ENCODE data around the gene ZNF808.
A peak's percentile ranks its signal among the peaks of the same experiment; 100 is the strongest.

ZNF808 gene

GRCh38 chr19:52592301-52592700, 64.8 kb downstream of the ZNF808 start:
- no peak for TF ChIP-seq POLR2AphosphoS5 (IDR thresholded peaks at IDR 0.05; ENCODE audit: low read depth, low read length)
- TF ChIP-seq, protein P1, sequence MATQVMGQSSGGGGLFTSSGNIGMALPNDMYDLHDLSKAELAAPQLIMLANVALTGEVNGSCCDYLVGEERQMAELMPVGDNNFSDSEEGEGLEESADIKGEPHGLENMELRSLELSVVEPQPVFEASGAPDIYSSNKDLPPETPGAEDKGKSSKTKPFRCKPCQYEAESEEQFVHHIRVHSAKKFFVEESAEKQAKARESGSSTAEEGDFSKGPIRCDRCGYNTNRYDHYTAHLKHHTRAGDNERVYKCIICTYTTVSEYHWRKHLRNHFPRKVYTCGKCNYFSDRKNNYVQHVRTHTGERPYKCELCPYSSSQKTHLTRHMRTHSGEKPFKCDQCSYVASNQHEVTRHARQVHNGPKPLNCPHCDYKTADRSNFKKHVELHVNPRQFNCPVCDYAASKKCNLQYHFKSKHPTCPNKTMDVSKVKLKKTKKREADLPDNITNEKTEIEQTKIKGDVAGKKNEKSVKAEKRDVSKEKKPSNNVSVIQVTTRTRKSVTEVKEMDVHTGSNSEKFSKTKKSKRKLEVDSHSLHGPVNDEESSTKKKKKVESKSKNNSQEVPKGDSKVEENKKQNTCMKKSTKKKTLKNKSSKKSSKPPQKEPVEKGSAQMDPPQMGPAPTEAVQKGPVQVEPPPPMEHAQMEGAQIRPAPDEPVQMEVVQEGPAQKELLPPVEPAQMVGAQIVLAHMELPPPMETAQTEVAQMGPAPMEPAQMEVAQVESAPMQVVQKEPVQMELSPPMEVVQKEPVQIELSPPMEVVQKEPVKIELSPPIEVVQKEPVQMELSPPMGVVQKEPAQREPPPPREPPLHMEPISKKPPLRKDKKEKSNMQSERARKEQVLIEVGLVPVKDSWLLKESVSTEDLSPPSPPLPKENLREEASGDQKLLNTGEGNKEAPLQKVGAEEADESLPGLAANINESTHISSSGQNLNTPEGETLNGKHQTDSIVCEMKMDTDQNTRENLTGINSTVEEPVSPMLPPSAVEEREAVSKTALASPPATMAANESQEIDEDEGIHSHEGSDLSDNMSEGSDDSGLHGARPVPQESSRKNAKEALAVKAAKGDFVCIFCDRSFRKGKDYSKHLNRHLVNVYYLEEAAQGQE (IDR thresholded peaks at IDR 0.05; ENCODE audit: insufficient read depth in 1 of 2, low read depth in 2 of 2, low read length in 2 of 2), result no peak

DNA sequence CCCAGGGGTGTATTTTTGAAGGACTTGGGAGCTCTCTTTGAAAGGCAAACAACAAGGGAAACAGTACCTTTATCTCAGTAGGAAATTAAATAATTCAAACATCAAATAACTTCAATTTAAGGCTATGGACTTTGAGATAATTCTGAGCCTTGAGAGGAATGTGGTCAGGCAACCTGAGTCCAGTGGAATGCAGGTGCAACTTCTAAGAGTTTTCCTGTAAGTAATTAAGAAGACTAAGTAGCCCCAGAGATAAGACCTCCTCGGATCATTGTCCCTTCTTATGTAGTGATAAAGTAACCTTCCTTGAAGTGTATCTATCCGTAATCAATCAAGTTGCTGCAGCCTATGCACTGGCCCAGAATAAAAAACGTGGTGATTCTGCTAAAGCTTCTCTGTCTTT, 71.8 kb downstream of the ZNF808 start:
- no peak for TF ChIP-seq POLR2AphosphoS5 (IDR thresholded peaks at IDR 0.05; ENCODE audit: low read depth, low read length)
- TF ChIP-seq, protein P1 (IDR thresholded peaks at IDR 0.05; ENCODE audit: insufficient read depth in 1 of 2, low read depth in 2 of 2, low read length in 2 of 2), result no peak
- TF ChIP-seq TAF1 (IDR thresholded peaks at IDR 0.05; ENCODE audit: borderline replicate concordance, insufficient read depth, low read length), result no peak

GRCh38 chr19:52600639-52601024, 73.2 kb downstream of the ZNF808 start:
- TF ChIP-seq POLR2AphosphoS5 (IDR thresholded peaks at IDR 0.05; ENCODE audit: low read depth, low read length), result no peak
- TF ChIP-seq SIN3A (IDR thresholded peaks at IDR 0.05; ENCODE audit: borderline replicate concordance, insufficient read depth, low read length), result no peak
- TF ChIP-seq FOXP2 (optimal IDR thresholded peaks at IDR 0.05; ENCODE audit: borderline replicate concordance, extremely low read depth, extremely low read length, insufficient read depth), result no peak
- TF ChIP-seq TAF1 (IDR thresholded peaks at IDR 0.05; ENCODE audit: borderline replicate concordance, insufficient read depth, low read length), result no peak
- TF ChIP-seq, protein P1 (IDR thresholded peaks at IDR 0.05; ENCODE audit: insufficient read depth in 1 of 2, low read depth in 2 of 2, low read length in 2 of 2), result no peak

DNA sequence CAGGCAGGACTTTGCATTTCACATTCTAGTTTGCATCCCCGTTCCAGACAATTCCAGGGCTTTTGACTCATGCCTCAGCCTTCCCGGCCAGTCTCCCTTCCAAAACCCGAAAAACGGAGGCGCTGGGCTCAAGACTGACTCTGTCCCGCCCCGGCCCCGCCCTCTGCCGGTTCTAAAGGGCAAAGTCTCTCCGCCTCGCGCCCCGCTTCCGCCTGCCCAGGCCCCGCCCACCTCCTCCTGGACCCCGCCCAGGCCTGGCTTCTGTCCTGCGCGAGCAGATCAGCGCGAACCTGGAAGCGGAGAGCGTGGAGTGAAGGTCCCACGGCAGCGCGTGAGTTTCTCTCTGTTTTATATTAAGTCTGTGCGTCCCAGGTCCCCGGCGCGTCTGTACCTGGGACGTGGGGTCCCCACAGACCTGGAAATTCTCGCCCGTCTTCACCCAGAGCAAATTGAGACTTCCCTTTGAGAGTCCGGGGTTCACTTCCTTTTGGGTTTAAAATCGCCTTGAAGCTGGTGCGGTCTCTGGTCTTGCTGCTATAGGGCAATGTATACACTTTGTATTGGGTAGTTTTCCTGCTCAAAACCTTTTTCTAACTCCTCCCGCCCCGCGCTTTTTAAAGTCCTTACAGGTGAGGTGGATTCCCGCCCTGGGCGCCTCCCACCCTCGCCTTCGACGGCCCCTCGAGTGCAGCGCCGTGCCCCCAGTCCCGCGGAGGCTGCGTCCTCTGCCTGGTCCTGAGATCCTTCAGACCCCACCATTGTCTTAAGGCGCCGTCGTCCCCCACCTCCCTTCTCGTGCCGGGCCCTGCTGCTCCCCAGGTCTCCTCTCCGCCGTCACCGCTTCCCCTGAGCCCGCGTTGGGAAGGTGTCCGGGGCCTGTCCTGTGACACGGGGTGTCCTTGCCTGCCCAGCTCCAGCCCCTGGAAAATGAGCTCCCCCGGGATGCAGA, 73.8 kb downstream of the ZNF808 start:
- TF ChIP-seq SIN3A (IDR thresholded peaks at IDR 0.05; ENCODE audit: borderline replicate concordance, insufficient read depth, low read length) (no peak), POLR2AphosphoS5 (IDR thresholded peaks at IDR 0.05; ENCODE audit: low read depth, low read length) (peak; percentile 32; the same call in 1 of the 2 replicates), FOXP2 (optimal IDR thresholded peaks at IDR 0.05; ENCODE audit: borderline replicate concordance, extremely low read depth, extremely low read length, insufficient read depth) (no peak)

DNA sequence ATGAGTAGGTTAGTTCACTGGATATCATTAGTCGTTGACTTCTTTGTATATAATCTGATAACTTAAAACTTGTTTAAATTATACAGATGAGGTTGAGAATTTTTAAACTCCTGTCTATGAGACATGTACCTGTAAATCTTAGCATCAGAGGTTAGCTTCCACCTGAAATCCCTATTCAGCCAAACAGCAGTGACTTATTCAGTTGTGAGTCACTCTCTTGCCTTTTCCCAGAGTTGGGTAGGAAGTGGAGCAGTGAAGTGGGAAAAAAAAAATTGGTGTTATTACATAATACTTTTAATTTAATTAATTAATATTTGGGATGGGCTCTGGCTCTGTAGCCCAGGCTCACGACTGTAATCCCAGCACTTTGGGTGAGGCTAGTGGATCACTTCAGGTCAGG, 75.5 kb downstream of the ZNF808 start:
- TF ChIP-seq, protein P1 (IDR thresholded peaks at IDR 0.05; ENCODE audit: insufficient read depth in 1 of 2, low read depth in 2 of 2, low read length in 2 of 2), result no peak
- no peak for TF ChIP-seq FOXP2 (optimal IDR thresholded peaks at IDR 0.05; ENCODE audit: borderline replicate concordance, extremely low read depth, extremely low read length, insufficient read depth)
- TF ChIP-seq POLR2AphosphoS5 (IDR thresholded peaks at IDR 0.05; ENCODE audit: low read depth, low read length), result no peak
- no peak for TF ChIP-seq SIN3A (IDR thresholded peaks at IDR 0.05; ENCODE audit: borderline replicate concordance, insufficient read depth, low read length)
- no peak for TF ChIP-seq TAF1 (IDR thresholded peaks at IDR 0.05; ENCODE audit: borderline replicate concordance, insufficient read depth, low read length)
